Naive thymus-derived CD4-positive, alpha-beta T cell (primary cell): Measurements from ENCODE around the gene MAB21L1. TPM values are rescaled to one million over a fixed set of nuclear protein-coding genes. Genes with fewer than 3 reads are reported as not detected.

ENCODE experiments used
- ATAC-seq: fragments of 150-1000 bp; cut with Tn5 transposase; 2 replicates; pipeline ENCODE4 v1.10.0; 2021; ENCODE audit warnings: mild to moderate bottlenecking, moderate library complexity
- CTCF ChIA-PET: fragments of 350-600 bp; sonication (Branson Sonifier 250); formaldehyde crosslinking; loops from one replicate; lab custom pipeline; 2021; ENCODE audit warnings: antibody characterized with exemption; lab: Charles Lee
- POLR2A ChIA-PET: fragments of 350-600 bp; sonication (Branson Sonifier 250); formaldehyde crosslinking; loops from one replicate; lab custom pipeline; 2021; ENCODE audit warnings: antibody characterized with exemption, inconsistent platforms; lab: Charles Lee
- DNase-seq, 9 donors: peaks; one replicate each; pipeline versions ENCODE4 v3.0.0 to v3.0.0-alpha.2; 2020 to 2022; ENCODE audit warnings: mixed read lengths in 1 of 9
- H3K27ac ChIP-seq: one replicate; pipeline ENCODE4 v1.7.0; 2013; ENCODE audit warnings: mild to moderate bottlenecking, low read depth, low read length, moderate library complexity
- H3K27me3 ChIP-seq, 2 donors: one replicate each; pipeline ENCODE4 v1.7.0; 2013; ENCODE audit warnings: low read length in 2 of 2, mild to moderate bottlenecking in 2 of 2, moderate library complexity in 2 of 2; ENCODE audit not compliant: control insufficient read depth in 2 of 2, insufficient read depth in 2 of 2
- H3K36me3 ChIP-seq, 3 experiments: 1 replicate in 2 of 3; 2 replicates in 1 of 3; pipeline ENCODE4 v1.7.0; 2013; ENCODE audit warnings: low read length in 3 of 3, mild to moderate bottlenecking in 3 of 3, moderate library complexity in 1 of 3; ENCODE audit not compliant: insufficient read depth in 3 of 3, control insufficient read depth in 2 of 3
- H3K4me1 ChIP-seq, 2 donors: one replicate each; pipeline ENCODE4 v1.7.0; 2013; ENCODE audit warnings: low read length in 2 of 2, mild to moderate bottlenecking in 2 of 2, moderate library complexity in 1 of 2; ENCODE audit not compliant: control insufficient read depth in 2 of 2, insufficient read depth in 2 of 2
- H3K4me3 ChIP-seq: 2 replicates; pipeline ENCODE4 v1.7.0; 2013; ENCODE audit warnings: mild to moderate bottlenecking, low read length
- H3K9me3 ChIP-seq, 3 experiments: 1 replicate in 2 of 3; 2 replicates in 1 of 3; pipeline ENCODE4 v1.7.0; 2013; ENCODE audit warnings: low read length in 3 of 3; ENCODE audit not compliant: control insufficient read depth in 2 of 3
- H3K27ac Mint-ChIP-seq, 9 donors: one replicate each; pipeline ENCODE4 v1.8.0; 2020 to 2022; ENCODE audit warnings: mixed read lengths in 9 of 9, mild to moderate bottlenecking in 8 of 9, moderate library complexity in 5 of 9, inconsistent platforms in 2 of 9
- H3K27me3 Mint-ChIP-seq, 5 donors: one replicate each; pipeline ENCODE4 v1.8.0; 2021 to 2022; ENCODE audit warnings: mixed read lengths in 5 of 5, mild to moderate bottlenecking in 1 of 5
- H3K36me3 Mint-ChIP-seq, 5 donors: one replicate each; pipeline ENCODE4 v1.8.0; 2020 to 2022; ENCODE audit warnings: mixed read lengths in 5 of 5, mild to moderate bottlenecking in 3 of 5, inconsistent platforms in 1 of 5
- H3K4me1 Mint-ChIP-seq, 7 donors: one replicate each; pipeline ENCODE4 v1.8.0; 2020 to 2022; ENCODE audit warnings: mixed read lengths in 7 of 7, mild to moderate bottlenecking in 3 of 7, inconsistent platforms in 1 of 7
- H3K4me3 Mint-ChIP-seq, 10 donors: one replicate each; pipeline ENCODE4 v1.8.0; 2020 to 2022; ENCODE audit warnings: mild to moderate bottlenecking in 10 of 10, mixed read lengths in 10 of 10, moderate library complexity in 6 of 10, inconsistent platforms in 2 of 10
- H3K9me3 Mint-ChIP-seq, 11 donors: one replicate each; pipeline ENCODE4 v1.8.0; 2020 to 2022; ENCODE audit warnings: mixed read lengths in 11 of 11, mild to moderate bottlenecking in 4 of 11, inconsistent platforms in 1 of 11, moderate library complexity in 1 of 11
- intact Hi-C, 2 donors: fragments of 100-400 bp; cut with micrococcal nuclease; formaldehyde crosslinking; loops; one replicate each; pipeline ENCODE4 v1.15.1; 2023
- polyA plus RNA-seq, 2 donors: library from polyadenylated mRNA; unstranded; fragments of 300-500 nt; fragmentation: Illumina TruSeq; gene quantifications; one replicate each; pipeline ENCODE4 v1.2.3, GENCODE V29; 2021
- total RNA-seq, 6 experiments: library from RNA in 5 of 6; stranded (reverse) in 5 of 6; gene quantifications; 1 replicate in 5 of 6; 2 replicates in 1 of 6; pipeline ENCODE4 v1.2.3 and lab custom pipeline; 2021 to 2026

MAB21L1 gene
- total and polyA plus RNA-seq, 7 experiments from 2014 or later: not detected

DNA sequence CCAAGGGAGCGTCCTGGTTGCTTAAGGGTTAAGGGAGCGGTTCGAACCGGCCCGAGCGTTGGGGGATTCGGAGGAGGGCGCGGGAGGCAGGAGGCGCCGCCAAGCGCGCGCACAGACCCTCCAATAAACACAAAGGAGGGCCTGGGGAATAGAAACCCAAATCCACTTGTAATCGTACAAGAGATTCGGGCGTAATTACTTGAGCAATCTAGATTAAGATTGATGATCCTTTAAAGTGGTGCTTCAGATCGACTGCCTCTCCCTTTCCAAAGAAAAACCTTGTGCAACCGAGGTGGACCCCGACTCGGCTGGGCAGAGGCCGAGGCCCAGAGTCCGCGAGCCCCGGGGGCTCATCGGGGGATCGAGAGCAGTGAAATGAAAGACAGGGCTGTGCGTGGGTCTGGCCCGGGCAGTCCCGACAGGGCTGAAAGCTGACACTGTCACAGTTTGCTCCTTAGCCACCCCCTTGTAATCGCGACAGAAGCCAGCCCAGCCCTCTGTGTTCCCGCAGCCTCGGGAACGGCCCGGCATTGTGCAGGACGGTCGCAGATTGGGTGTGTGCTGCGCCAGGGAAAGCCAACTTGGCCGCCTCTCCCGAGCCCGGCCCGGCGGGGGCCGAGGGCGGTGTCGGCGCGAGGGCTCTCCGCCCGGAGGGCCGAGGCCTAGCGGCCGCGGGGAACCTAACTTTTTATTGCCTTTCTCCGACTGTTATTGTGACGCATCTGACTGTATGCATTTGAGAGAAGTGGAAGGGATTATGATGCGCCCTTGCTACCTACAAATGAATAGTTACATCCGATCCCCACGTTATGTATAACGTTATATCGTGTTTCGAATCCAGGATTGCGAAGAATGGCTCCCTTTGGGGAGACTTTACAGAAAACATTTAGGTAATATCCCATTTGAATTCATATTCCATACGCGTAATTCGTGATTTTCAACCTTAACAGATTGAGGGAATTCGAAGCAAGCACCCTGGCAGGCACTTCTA is 5.5 kb downstream of the MAB21L1 start:
- Histone ChIP-seq H3K27me3 (peaks cover 0 to 33% of the 10 kb centered on the region in 2 donors), H3K4me3 (no peak overlapping the region), H3K27ac (no peak overlapping the region), H3K9me3 (peaks cover 0 to 23% (median 10%) of the 10 kb centered on the region in 3 experiments), H3K36me3 (no peaks in the 10 kb centered on the region), H3K4me1 (peaks cover 0 to 13% of the 10 kb centered on the region in 2 donors)
- ChIA-PET POLR2A (no interaction called here), CTCF (no interaction called here)
- H3K9me3 Mint-ChIP-seq: peaks cover 0 to 63% (median 17%) of the 10 kb centered on the region in 11 donors
- ATAC-seq (no peak), DNase-seq (no peak)
- intact Hi-C loops: no loop called here
- peaks cover 4 to 16% (median 11%) of the 10 kb centered on the region in 5 donors for H3K36me3 Mint-ChIP-seq
- peaks cover 65 to 72% (median 71%) of the 10 kb centered on the region in 5 donors for H3K27me3 Mint-ChIP-seq
- H3K4me1 Mint-ChIP-seq: peaks cover 9 to 40% (median 29%) of the 10 kb centered on the region in 7 donors
- peak overlapping the region in 1 of 9 donors; percentile 67 for H3K27ac Mint-ChIP-seq
- H3K4me3 Mint-ChIP-seq: peak overlapping the region in 7 of 10 donors; percentile 16 to 65 (median 45)

DNA sequence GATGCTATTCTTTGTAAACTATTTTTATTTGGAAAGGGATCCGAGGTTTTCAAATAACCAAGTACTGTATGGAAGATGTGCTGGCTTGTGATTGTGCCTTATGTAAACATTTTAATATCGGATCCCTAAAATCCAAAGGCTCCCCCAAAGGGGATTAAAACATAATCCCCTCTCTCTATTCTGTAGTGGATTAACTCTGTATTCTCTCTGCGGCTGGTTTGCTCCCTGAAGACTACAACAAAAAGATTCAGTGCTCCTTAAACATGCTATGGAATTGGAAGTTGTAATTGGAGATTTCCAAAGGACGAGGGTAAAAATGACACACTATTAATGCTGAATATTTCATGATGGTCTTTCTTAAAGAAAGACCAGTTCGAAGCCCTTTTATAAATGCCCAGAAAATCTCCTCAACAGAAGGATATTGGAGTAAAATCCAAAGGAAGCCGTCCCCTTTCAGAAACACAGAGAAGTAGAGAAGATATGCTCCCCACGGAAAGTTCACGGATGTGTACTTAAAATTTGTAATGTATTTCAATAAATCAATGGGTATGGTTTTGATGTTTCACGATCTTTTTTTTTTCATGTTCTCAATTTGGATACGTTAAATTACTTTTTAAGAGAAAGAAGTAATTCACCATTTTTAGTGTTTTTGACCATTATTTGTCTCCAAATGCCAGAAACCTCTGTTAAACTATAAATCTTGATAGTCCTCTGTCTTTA is 6.5 kb downstream of the MAB21L1 start:
- no peak overlapping the region for H3K27ac Mint-ChIP-seq
- intact Hi-C loops: no loop called here
- H3K36me3 Mint-ChIP-seq: peaks cover 4 to 16% (median 6%) of the 10 kb centered on the region in 5 donors
- peaks cover 0 to 30% (median 19%) of the 10 kb centered on the region in 7 donors for H3K4me1 Mint-ChIP-seq
- CTCF ChIA-PET: no interaction called here
- Histone ChIP-seq H3K27ac (no peak overlapping the region), H3K36me3 (no peaks in the 10 kb centered on the region), H3K27me3 (peaks cover 0 to 25% of the 10 kb centered on the region in 2 donors), H3K4me1 (peaks cover 0 to 3% of the 10 kb centered on the region in 2 donors), H3K9me3 (peaks cover 0 to 23% (median 10%) of the 10 kb centered on the region in 3 experiments), H3K4me3 (no peak overlapping the region)
- peaks cover 0 to 59% (median 17%) of the 10 kb centered on the region in 11 donors for H3K9me3 Mint-ChIP-seq
- POLR2A ChIA-PET: no interaction called here
- peak overlapping the region in 5 of 10 donors; percentile 24 to 61 (median 45) for H3K4me3 Mint-ChIP-seq
- no peak for DNase-seq
- ATAC-seq: no peak
- H3K27me3 Mint-ChIP-seq: peaks cover 56 to 63% (median 61%) of the 10 kb centered on the region in 5 donors

DNA sequence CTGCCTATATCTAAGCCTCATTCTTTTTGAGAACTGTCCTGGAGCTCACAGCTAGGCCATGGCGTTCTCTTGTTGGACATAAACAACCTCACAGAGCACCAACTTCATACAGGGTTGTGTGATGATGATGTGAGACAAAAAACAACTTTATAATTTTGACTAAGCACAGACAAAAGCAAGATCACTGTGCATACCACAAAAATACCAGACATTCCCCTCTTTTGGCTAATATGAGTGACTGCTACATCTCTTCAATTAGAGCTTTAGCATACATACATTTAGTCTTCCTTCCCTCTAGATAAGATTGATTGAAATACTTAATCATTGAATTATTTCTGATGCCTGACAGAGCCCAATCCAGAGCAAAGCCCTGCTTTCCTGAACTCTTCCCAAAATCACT is 8.3 kb downstream of the MAB21L1 start:
- Histone ChIP-seq H3K36me3 (no peaks in the 10 kb centered on the region), H3K9me3 (peaks cover 0 to 23% (median 10%) of the 10 kb centered on the region in 3 experiments), H3K27me3 (peaks cover 0 to 19% of the 10 kb centered on the region in 2 donors), H3K4me3 (no peak overlapping the region), H3K27ac (no peak overlapping the region), H3K4me1 (no peaks in the 10 kb centered on the region)
- ATAC-seq (no peak), DNase-seq (no peak)
- peaks cover 0 to 45% (median 16%) of the 10 kb centered on the region in 11 donors for H3K9me3 Mint-ChIP-seq
- H3K36me3 Mint-ChIP-seq: peaks cover 3 to 11% (median 9%) of the 10 kb centered on the region in 5 donors
- no peak overlapping the region for H3K27ac Mint-ChIP-seq
- POLR2A ChIA-PET: no interaction called here
- peaks cover 48 to 59% (median 55%) of the 10 kb centered on the region in 5 donors for H3K27me3 Mint-ChIP-seq
- intact Hi-C loops: no loop called here
- CTCF ChIA-PET: no interaction called here
- H3K4me3 Mint-ChIP-seq: no peak overlapping the region
- H3K4me1 Mint-ChIP-seq: peaks cover 0 to 24% (median 13%) of the 10 kb centered on the region in 7 donors

- Histone ChIP-seq H3K27ac (no peak overlapping the region), H3K27me3 (peaks cover 0 to 7% of the 10 kb centered on the region in 2 donors), H3K4me1 (no peaks in the 10 kb centered on the region), H3K9me3 (peaks cover 0 to 6% (median 0%) of the 10 kb centered on the region in 3 experiments), H3K36me3 (no peaks in the 10 kb centered on the region), H3K4me3 (no peak overlapping the region)
- Mint-ChIP-seq H3K27ac (no peak overlapping the region), H3K9me3 (peaks cover 0 to 29% (median 11%) of the 10 kb centered on the region in 11 donors), H3K4me1 (peaks cover 0 to 11% (median 4%) of the 10 kb centered on the region in 7 donors), H3K4me3 (no peak overlapping the region), H3K36me3 (peaks cover 0 to 26% (median 16%) of the 10 kb centered on the region in 5 donors), H3K27me3 (peaks cover 22 to 45% (median 35%) of the 10 kb centered on the region in 5 donors)
- ChIA-PET CTCF (no interaction called here), POLR2A (no interaction called here)
- DNase-seq (no peak), ATAC-seq (no peak)
- intact Hi-C loops: no loop called here
Measured at GRCh38 chr13:35465371-35465770, 11.1 kb downstream of the MAB21L1 start.

DNA sequence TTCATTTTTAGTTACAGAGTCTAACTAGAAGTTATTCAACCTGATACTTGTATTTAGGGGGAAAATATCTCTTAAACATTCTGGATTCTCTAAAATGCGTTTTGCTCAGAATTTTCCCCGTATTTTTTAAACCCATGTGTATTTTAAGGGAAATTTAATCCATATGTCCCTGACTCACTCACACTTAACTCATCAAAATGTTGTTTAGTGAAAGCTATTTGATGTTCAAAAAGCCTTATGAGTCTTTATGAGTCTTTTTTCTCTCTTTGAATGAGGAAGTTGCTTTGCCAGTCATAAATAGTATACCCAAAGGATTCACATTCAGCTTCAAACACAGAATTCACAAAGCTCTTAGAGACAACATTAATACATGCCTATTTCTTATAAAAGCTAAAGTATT is 16.4 kb downstream of the MAB21L1 start:
- H3K27ac Mint-ChIP-seq: no peak overlapping the region
- CTCF ChIA-PET: interaction anchor here (0.7 kb wide), 1 partner anchor 1052 kb away, joined by 3 read pairs; no protein-coding TSS in a partner anchor
- ATAC-seq (no peak), DNase-seq (no peak)
- H3K4me1 Mint-ChIP-seq: no peaks in the 10 kb centered on the region
- intact Hi-C loops: no loop called here
- H3K36me3 Mint-ChIP-seq: peaks cover 0 to 28% (median 20%) of the 10 kb centered on the region in 5 donors
- Histone ChIP-seq H3K4me1 (no peaks in the 10 kb centered on the region), H3K27ac (no peak overlapping the region), H3K4me3 (no peak overlapping the region), H3K9me3 (no peaks in the 10 kb centered on the region), H3K27me3 (no peaks in the 10 kb centered on the region), H3K36me3 (no peaks in the 10 kb centered on the region)
- H3K9me3 Mint-ChIP-seq: peaks cover 0 to 6% (median 0%) of the 10 kb centered on the region in 11 donors
- H3K4me3 Mint-ChIP-seq: no peak overlapping the region
- POLR2A ChIA-PET: no interaction called here
- peaks cover 0 to 20% (median 8%) of the 10 kb centered on the region in 5 donors for H3K27me3 Mint-ChIP-seq

GRCh38 chr13:35457258-35457657 is 19.2 kb downstream of the MAB21L1 start:
- H3K36me3 Mint-ChIP-seq: peaks cover 0 to 26% (median 19%) of the 10 kb centered on the region in 5 donors
- POLR2A ChIA-PET: no interaction called here
- no peak overlapping the region for H3K4me3 Mint-ChIP-seq
- CTCF ChIA-PET: no interaction called here
- no peak overlapping the region for H3K27ac ChIP-seq
- no peak overlapping the region for H3K4me3 ChIP-seq
- no peaks in the 10 kb centered on the region for H3K4me1 ChIP-seq
- H3K36me3 ChIP-seq: no peaks in the 10 kb centered on the region
- H3K27ac Mint-ChIP-seq: no peak overlapping the region
- intact Hi-C loops: no loop called here
- DNase-seq (no peak), ATAC-seq (no peak)
- H3K4me1 Mint-ChIP-seq: no peaks in the 10 kb centered on the region
- no peaks in the 10 kb centered on the region for H3K27me3 ChIP-seq
- H3K9me3 Mint-ChIP-seq: peaks cover 0 to 2% (median 0%) of the 10 kb centered on the region in 11 donors
- H3K9me3 ChIP-seq: no peaks in the 10 kb centered on the region
- peaks cover 0 to 7% (median 0%) of the 10 kb centered on the region in 5 donors for H3K27me3 Mint-ChIP-seq
